ENCODE data around the gene TCTN1.
"Not testable (repeated sequence)": the region's sequence is repeated elsewhere in the genome, so short reads cannot be mapped to it uniquely, and the experiment has no call there.

Gene TCTN1

DNA sequence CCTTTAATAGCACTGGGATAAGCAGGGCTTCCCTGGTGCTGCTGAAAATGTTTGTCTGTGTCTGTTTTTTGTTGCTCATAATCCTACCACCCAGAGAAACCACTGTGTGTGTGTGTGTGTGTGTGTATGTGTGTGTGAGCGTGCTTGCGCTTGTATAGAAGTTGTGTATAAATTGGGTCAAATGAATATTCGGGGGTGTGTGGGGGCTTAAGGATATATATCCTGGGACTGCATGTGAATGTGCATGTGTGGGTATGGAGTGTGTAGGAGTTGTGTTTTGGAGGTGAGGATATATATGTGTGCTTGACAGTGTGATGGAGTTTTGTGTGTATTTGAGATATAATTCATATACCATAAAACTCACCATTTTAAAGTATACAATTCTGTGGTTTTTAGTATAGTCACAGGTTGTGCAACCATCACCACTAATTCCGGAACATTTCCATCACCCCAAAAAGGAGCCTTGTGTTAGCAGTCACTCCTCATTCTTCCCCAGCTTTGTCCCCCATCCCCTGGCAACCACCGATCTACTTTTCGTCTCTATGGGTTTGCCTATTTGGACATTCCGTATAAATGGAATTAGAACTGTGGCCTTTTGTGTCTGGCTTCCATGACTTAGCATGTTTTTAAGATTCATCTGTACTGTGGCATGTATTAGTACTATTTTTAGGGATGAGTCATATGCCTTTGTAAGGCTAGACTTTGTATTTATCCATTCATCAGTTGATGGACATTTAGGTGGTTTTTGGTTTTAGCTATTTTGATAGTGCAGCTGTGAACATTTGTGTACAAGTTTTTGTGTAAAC is 25.6 kb downstream of the TCTN1 start:
- TF ChIP-seq, protein P1, sequence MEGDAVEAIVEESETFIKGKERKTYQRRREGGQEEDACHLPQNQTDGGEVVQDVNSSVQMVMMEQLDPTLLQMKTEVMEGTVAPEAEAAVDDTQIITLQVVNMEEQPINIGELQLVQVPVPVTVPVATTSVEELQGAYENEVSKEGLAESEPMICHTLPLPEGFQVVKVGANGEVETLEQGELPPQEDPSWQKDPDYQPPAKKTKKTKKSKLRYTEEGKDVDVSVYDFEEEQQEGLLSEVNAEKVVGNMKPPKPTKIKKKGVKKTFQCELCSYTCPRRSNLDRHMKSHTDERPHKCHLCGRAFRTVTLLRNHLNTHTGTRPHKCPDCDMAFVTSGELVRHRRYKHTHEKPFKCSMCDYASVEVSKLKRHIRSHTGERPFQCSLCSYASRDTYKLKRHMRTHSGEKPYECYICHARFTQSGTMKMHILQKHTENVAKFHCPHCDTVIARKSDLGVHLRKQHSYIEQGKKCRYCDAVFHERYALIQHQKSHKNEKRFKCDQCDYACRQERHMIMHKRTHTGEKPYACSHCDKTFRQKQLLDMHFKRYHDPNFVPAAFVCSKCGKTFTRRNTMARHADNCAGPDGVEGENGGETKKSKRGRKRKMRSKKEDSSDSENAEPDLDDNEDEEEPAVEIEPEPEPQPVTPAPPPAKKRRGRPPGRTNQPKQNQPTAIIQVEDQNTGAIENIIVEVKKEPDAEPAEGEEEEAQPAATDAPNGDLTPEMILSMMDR (IDR thresholded peaks at IDR 0.05; ENCODE audit: control insufficient read depth, extremely low read depth, insufficient read depth): no peak
- DNase-seq (ENCODE audit: low read depth): no peak
- H3K4me3 ChIP-seq (ENCODE audit: low read depth, low read length): no peak overlapping the region

DNA sequence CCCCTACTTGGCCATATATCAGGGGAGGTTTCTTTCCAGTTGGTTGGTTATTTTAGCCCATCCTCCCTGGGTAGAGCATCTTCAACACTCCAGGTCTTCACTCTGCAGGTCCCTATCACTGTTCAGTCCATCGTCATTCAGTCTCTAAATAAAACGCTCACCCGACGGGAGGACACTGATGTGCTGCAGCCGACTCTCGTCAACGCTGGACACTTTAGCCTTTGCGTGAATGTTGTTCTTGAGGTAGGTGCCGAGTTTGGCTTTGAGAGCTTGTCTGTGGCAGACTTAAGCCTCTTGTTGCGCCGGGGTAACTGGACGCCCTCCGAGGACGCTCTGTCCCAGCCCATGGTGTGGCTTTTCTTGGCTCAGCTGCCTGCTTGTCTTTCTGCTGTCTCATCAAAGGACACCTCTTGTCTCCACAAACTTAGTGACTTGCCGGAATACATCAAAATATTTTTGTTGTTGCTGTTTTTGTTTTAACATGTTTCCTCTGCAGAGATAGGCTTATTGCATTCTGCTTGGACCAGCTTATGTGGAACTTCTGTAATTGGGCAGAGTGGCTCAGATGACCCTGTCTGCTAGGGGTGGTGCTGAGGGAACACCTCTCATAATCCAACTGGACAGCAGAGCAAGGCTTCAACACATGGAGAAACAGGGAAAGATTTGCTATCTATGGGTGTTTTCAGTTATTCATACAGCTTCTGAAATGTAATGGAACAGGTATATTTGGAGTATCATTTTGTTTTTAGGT is 26.5 kb downstream of the TCTN1 start:
- TF ChIP-seq, protein P1 (IDR thresholded peaks at IDR 0.05; ENCODE audit: control insufficient read depth, extremely low read depth, insufficient read depth): no peak
- H3K4me3 ChIP-seq (ENCODE audit: low read depth, low read length): no peak overlapping the region
- DNase-seq (ENCODE audit: low read depth): no peak

DNA sequence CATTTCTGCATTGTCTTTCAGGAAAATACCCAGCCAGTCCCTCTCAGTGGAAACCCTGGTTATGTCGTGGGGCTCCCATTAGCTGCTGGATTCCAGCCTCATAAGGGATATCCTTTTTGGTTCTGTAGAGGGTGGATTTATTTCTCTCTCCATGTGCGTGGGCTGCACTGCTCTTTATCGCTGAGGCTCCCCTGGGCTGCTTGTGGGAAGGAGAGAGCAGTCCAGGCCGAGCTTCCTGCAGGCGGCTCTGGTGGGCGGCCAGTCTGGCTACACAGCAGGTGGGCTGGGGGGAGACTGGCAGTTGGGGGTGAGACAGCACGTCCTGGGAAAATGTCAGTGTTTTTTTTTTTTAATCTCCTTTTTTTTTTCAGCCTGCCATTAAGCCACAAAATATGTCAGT is 27.6 kb downstream of the TCTN1 start:
- no peak overlapping the region for H3K4me3 ChIP-seq (ENCODE audit: low read depth, low read length)

DNA sequence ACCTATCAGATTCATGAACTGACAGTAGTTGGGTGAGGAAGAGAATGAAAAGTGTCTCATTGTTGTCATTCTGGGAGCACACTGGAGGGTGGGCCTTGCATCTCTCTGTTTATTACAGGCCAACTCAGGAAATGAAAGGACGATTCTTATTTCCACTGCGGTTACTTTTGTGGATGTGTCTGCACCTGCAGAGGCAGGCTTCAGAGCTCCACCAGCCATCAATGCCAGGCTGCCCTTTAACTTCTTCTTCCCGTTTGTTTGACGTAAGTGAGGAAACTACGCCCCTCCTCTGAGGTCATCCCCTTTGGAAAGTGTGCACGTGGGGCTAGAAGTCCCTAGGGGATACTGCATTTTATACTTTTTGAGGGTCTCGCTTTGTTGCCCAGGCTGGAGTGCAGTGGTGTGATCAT is 33.7 kb downstream of the TCTN1 start:
- no peak for DNase-seq (ENCODE audit: low read depth)
- TF ChIP-seq, protein P1 (IDR thresholded peaks at IDR 0.05; ENCODE audit: control insufficient read depth, extremely low read depth, insufficient read depth): no peak
- H3K4me3 ChIP-seq (ENCODE audit: low read depth, low read length): no peak overlapping the region

More for the DNA sequence above, 27.6 kb downstream of the TCTN1 start:
- DNase-seq (ENCODE audit: low read depth): no peak
- TF ChIP-seq, protein P1 (IDR thresholded peaks at IDR 0.05; ENCODE audit: control insufficient read depth, extremely low read depth, insufficient read depth): no peak

DNA sequence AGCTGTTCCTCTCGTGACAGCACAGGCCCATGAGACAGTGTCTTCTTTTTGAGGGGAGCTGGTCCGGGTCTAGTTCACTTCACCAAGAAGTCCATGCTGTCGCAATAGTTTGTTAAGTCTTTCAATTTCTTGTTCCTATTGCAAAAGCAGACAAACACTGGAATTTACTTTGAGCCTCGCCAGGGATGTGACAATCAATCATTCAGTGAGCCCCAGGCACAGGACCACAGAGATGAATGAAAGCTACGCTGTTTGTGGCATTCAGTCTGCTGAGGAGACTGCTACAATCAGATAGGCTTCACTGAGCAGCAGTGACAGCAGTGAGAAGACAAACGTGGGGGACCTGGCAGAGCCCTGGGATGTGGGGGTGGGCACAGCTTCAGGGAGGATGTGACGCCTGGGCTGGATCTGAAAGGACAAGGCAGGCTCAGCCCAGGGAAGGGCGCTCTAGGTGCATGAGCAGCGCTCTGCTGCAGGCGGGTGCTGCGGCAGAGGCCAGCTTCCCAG is 35.5 kb downstream of the TCTN1 start:
- DNase-seq (ENCODE audit: low read depth): no peak
- no peak overlapping the region for H3K4me3 ChIP-seq (ENCODE audit: low read depth, low read length)
- TF ChIP-seq, protein P1 (IDR thresholded peaks at IDR 0.05; ENCODE audit: control insufficient read depth, extremely low read depth, insufficient read depth): no peak

DNA sequence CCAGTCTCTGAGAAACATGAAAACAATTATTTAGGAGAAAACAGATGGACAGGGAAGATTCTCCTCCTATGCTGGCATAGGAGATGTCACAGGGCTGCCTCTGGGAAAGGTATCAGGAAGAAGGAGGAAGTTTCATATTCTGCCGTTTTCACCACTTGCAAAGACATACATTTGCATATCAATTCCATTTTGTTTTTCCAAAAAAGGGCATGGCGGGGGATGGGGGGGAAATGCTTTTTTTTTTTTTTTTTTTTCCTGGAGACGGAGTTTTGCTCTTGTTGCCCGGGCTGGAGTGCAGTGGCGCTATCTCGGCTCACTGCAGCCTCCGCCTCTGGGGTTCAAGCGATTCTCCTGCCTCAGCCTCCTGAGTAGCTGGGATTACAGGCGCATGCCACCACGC is 40.3 kb downstream of the TCTN1 start:
- not testable (repeated sequence) for DNase-seq (ENCODE audit: low read depth); H3K4me3 ChIP-seq (ENCODE audit: low read depth, low read length)

DNA sequence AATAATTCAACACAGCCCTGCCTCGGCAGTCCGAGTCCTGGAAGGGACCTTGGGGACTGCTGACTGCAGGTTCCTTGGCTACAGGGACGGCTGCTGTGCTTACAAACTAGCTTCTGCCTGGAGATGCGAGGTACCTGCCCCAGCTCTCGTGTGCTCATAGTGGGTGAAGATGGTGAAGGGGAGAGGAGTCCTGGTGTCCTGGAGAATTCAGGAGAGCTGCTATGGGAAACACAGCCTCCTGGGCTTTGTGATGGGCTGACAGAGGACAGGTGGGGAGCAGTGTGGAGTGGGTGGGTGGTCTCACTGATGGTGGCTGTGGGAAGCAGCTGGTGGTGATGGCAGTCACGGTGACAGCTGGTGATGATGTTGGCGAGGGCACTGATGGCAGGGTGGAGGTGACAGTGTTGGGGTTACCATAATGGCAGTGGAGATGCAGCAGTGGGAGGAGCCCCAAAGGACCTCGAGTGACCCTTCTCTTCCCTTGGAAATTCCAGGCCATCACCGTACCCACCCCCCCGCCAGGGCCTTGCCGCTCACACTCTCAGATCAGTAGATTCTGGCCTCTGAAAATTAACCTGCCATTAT is 42.2 kb downstream of the TCTN1 start:
- TF ChIP-seq, protein P1 (IDR thresholded peaks at IDR 0.05; ENCODE audit: control insufficient read depth, extremely low read depth, insufficient read depth): no peak
- no peak overlapping the region for H3K4me3 ChIP-seq (ENCODE audit: low read depth, low read length)
- no peak for DNase-seq (ENCODE audit: low read depth)
